ENCODE data around the gene CNNM1.

DNA sequence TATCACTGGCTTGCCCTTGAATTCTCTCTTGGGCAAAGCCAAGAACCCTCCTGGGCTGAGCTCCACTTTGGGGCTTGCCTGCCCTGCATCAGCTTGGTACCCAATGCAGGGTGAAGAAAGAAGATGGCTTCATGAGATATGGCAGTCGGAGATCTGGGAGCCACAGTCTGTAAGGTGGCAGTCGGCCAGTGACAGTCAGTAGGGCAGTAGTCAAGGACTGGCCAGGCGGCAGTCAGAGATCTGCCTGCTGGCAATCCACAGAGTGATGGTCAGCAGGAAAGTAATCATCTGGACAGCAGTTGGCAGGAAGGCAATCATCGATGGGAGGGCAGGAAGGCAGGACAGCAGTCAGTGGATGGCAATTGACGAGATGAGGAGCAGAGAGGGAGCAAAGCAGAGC, 32.6 kb upstream of the CNNM1 start:
- TF ChIP-seq CTCF (IDR thresholded peaks at IDR 0.05) (no peak), POLR2A (IDR thresholded peaks at IDR 0.05) (no peak)

All from suprapubic skin (tissue), 3 donors.